GM18873 (cell line): ENCODE measurements around the gene CGB1.
"Not testable (repeated sequence)": the region's sequence is repeated elsewhere in the genome, so short reads cannot be mapped to it uniquely, and the experiment has no call there.

Experiments used
- ATAC-seq: cut with Tn5 transposase; IDR thresholded peaks from one replicate; pipeline ENCODE4 v1.9.1; 2021; ENCODE audit warnings: mild to moderate bottlenecking, moderate library complexity, moderate number of reproducible peaks; ENCODE audit not compliant: unreplicated experiment, low FRiP score

Gene CGB1

GRCh38 chr19:49025088-49025487, 11.6 kb downstream of the CGB1 start:
- ATAC-seq = not testable (repeated sequence)

DNA sequence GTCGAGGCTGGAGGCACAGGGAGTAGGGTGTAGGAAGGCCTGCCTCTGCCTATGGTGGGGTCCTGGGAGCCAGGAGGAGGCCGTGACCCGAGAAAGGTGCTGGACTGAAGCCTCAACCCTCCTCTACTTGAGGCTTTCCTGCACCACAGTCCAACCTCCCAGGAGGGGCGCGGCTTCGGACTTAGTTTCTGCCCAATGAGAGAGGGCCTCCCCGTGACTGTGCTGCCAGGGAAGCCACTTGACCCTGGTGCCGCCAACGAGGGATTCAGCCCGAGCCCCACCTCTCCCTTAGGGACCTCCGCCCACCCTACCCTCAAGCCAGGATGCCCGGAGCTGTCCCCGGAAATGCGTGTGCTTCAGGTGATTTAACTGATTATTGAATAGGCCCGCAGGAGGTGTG, 12.5 kb downstream of the CGB1 start, which contains the start of gene CGB3:
Gene CGB3, minus strand, starts transcription at position 101 of the 400 bp plus-strand sequence. CDS start 362 bp downstream, outside the sequence.
- ATAC-seq = not testable (repeated sequence)

- ATAC-seq = no peak
These were observed 14.6 kb downstream of the CGB1 start for GRCh38 chr19:49022116-49022515.

DNA sequence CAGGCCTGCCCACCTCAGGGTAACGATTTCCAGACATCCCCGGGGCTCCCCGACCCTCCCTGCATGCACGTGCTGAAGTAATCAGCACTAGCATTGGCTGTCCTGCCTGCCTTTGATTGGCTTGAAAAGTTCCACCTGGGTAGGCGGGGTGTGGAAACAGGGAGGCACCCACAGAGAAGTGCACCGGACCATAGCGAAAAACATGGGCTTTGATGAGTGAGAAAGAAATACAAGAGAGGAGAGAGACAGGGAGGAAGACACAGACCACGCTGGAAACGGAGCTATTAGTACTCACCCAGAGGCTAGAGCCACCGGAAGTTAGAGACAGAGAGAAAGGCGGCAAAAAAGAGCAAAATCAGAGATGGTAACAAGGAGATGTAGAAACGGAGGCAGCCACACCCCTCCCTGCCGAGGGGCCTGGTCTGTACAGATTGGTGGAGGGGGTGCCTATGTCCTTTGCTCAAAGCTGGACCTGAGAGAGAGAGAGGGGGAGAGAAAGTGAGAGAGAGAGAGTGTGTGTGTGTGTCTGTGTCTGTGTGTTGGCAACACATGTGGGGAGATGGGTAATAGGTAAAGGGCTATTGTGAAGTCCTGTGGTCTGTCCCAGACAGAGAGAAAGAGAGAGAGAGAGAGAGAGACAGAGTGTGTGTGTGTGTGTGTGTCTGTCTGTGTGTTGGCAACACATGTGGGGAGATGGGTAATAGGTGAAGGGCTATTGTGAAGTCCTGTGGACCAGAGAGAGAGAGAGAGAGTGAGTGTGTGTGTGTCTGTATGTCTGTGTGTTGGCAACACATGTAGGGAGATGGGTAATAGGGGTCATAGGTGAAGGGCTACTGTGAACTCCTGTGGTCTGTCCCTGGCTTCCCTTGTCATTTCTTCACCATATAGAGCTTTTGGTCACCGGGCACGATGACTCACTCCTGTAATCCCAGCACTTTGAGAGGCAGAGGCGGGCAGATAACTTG, 15.5 kb downstream of the CGB1 start:
- no peak for ATAC-seq

DNA sequence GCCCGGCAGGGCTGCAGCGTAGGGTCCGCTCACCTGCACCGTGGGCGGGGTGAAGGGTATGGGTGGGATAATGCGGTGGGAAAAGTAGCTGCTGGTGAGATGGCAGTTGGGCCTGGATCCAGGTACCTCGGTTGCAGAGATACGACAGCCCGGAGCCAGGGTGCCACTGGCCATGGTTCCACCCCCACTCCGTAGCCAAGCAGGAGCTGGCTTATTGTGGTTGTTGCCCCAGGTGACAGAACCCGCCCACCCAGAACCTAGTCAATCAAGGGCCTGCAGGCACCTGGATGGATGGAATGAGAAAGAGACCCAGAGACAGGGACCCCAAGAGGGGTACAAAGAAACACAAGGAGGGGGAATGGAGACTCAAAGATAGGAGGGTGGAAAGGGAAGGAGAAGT, 16.4 kb downstream of the CGB1 start:
- ATAC-seq = no peak

- ATAC-seq = no peak
These were observed 17.3 kb downstream of the CGB1 start for GRCh38 chr19:49019242-49019932.

GRCh38 chr19:49018388-49019241, 18.1 kb downstream of the CGB1 start:
- ATAC-seq = not testable (repeated sequence)

DNA sequence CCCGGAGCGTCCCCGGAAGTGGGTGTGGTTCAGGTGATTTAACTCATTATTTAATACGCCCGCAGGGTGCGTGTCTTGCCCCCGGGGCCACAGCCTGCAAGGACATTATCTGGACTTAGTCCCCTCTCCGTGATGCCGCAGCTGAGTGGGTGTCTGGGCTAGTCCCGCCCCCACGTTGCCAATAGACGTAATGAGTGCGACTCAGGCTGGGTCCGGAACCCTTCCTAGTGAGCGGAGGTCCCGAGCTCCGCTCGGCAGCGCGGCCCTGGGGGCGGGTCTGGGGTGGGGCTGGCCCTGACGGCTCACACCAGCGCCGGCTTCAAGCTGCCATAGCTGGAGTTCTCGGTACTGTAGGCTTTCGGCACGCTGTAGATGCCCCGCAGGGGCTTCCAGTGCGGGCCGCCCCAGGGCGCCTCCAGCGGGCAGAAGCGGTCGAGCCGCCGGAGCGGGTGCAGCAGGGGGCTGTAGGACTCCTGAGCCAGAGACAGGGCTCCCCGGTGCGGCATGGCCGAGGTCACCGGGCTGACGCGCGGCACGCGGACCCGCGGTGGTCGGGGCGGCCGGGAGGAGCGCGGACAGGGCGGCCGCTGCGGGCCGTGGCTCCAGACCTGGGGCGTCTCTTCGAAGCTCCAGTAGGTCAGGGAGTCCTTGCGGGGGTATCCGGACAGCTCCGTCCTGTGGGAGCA, 18.9 kb downstream of the CGB1 start:
- ATAC-seq = no peak

GRCh38 chr19:49017041-49017665, 19.5 kb downstream of the CGB1 start, which contains the start of gene LHB:
Gene LHB, minus strand, starts transcription at chr19:49017091. Its CDS starts 10 bp downstream, at chr19:49017081.
- no peak for ATAC-seq

DNA sequence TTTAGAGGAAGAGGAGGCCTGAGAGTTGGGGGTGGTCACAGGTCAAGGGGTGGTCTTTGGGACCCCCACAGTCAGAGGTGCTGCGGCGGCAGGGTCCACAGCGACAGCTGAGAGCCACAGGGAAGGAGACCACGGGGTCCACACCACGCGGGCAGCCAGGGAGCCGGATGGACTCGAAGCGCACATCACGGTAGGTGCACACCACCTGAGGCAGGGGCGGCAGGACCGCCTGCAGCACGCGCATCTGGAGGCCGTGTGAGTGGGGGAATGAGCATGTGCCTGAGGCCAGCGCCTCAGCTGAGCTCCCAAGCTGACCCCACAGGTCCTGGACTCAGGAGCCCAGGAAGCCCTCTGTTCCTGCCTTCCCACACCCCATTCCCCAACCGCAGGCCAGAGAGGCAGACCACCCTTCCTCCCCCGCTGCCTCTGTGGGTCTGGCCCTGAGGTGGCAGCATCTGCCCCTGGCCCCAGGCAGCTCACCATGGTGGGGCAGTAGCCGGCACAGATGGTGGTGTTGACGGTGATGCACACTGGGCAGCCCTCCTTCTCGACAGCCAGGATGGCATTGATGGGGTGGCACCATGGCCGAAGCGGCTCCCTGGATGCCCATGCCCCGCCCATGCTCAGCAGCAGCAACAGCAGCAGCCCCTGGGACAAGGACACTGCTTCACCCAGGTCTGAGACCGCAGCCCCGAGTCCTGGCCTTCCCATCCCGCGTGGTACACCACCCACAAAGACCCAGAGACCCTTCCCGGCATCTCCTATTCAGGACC, 20.4 kb downstream of the CGB1 start:
- ATAC-seq = no peak

DNA sequence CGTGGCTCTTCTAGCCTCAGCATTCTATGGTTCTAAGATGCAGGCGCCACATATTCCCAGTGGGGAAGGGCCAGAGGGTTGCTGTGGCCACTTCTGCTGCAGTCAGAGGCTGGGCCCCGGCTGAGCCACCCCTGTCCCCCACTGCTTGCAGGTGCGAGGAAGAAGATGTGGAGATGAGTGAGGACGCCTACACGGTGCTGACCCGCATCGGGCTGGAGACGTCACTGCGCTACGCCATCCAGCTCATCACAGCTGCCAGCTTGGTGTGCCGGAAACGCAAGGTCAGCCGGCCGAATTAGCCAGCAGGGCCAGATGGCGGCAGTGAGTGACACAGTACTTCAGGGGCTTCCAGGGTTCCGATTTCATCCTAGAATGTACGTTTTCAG, 21.8 kb downstream of the CGB1 start:
- ATAC-seq = no peak

DNA sequence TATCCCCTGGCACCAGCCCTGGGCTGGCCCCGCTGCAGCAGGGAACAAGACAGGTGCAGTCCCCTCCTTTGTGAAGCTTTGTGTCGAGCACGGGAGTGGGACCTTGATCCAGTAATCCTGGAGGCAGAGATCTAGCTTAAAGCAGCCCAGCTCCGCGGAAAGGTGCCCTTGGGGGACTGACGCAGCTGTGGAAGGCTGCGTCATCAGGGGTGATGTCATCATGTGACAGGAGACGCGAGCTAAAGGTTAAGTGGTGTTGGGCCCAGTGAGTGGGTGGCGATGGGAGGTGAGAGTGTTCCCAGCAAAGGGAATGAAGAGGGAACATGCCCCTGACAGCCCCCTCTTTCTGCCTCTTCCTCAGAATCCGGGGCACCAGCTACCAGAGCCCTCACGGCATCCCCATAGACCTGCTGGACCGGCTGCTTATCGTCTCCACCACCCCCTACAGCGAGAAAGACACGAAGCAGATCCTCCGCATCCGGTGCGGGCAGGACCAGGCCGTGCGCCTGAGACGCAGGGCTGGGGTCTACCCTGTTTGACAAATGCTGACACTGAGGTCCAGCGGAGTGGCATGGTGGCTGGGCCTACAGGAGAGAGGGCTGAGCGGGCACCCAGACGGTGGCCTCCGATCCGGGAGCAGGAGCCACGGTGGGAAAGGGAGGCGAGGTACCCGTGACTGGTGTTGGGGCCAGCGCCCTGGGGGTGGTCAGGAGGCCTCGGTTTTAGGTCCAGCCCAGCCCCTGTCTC, 22.4 kb downstream of the CGB1 start:
- no peak for ATAC-seq

GRCh38 chr19:49011194-49011593, 25.5 kb downstream of the CGB1 start:
- no peak for ATAC-seq

- no peak for ATAC-seq
These were observed 26.2 kb downstream of the CGB1 start for GRCh38 chr19:49010453-49010852.

DNA sequence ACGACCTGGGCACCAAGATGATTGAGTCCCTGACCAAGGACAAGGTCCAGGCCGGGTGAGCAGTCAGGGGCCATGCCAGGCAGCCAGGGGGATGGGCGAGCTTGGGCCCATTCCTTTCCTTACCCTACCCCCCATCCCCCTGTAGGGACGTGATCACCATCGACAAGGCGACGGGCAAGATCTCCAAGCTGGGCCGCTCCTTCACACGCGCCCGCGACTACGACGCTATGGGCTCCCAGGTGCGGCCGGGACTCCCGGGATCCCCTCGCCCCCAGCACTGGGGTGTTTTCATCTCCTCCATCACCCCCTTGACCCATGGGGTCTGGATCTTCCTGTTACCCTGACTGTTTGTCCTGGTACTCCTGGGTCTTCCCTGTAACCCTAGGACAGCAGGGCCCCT, 26.9 kb downstream of the CGB1 start:
- no peak for ATAC-seq

DNA sequence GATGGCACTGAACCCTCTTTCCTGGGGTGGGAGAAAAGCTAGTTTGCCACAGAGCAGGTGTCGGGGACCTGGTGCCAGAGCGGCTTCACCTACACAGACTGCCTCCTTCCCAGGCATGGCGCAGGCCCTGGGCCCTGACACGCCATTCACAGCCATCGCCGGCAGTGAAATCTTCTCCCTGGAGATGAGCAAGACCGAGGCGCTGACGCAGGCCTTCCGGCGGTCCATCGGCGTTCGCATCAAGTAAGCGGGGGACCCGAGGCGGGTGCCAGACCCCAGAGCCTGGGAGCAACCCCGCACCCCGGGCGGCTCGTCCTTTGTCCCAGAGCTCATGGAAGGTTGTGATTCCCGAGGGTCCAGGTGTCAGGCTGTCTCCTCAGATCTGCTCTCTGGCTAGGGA, 29.8 kb downstream of the CGB1 start:
- no peak for ATAC-seq

DNA sequence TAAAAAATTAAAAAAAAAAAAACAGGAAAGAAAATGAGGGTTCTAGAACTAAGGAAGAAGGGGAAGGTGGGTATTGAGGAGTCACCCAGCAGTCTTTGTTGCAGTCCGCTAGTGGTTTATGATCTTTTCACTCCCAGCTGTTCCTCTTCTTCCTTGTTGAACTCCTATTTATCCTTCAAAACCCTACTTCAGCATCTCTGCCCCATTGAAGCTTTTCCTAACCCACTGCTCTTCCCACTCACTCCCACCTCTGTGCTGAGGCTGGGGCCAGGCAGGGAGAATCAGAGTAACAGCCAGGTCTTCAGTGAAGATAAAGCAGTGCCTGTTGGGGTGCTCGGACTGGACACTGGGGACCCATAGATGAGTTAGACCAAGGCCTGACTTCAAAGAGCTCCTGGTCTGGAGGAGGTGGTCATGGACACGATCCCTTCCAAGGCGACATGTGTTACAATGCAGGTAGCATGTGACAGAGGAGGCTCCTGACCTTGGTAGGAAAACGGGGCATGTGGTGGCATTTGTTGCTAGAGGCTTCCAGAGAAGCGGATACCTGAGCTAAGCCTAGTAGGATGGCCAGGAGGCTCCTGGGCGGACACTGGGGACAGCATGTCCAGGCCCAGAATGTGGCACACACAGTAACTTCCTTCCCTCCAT, 31.6 kb downstream of the CGB1 start:
- ATAC-seq = no peak

DNA sequence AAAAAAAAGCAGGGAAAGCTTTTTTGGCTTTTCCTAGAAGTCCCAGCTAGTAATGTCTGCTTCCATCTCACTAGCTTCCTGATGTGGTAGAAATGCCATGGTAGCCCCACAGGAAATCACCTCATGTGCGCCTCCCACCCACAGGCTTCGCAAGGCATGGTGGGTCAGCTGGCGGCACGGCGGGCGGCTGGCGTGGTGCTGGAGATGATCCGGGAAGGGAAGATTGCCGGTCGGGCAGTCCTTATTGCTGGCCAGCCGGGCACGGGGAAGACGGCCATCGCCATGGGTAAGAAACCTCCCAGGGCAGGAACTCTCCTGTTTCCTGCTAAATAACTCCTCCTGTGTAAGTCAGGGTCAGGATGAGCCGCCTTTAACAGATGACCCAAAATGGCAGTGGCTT, 32.6 kb downstream of the CGB1 start:
- ATAC-seq = no peak
